DOHH2 (cell line): ENCODE measurements around the gene MECP2.

ENCODE experiments used
- H3F3A ChIP-seq: fragments of 200-600 bp; sonication (generic), shearing (Covaris generic); 2 replicates; pipeline ENCODE4 v1.6.0; 2016; ENCODE audit warnings: antibody characterized with exemption, mild to moderate bottlenecking; ENCODE audit not compliant: control insufficient read depth, insufficient read depth
- H3K27ac ChIP-seq: fragments of 200-600 bp; sonication (generic); 2 replicates; pipeline ENCODE4 v1.5.1; 2014; ENCODE audit warnings: low read depth, mild to moderate bottlenecking, low read length, moderate library complexity
- H3K27me3 ChIP-seq: fragments of 200-600 bp; sonication (generic); 2 replicates; pipeline ENCODE4 v1.6.1; 2014; ENCODE audit warnings: mild to moderate bottlenecking, low read length, mixed read lengths; ENCODE audit not compliant: control insufficient read depth
- H3K36me3 ChIP-seq: fragments of 200-600 bp; sonication (generic); 2 replicates; pipeline ENCODE4 v1.6.1; 2014; ENCODE audit warnings: mild to moderate bottlenecking, low read length, moderate library complexity, mixed read lengths; ENCODE audit not compliant: control insufficient read depth
- H3K4me1 ChIP-seq: fragments of 200-600 bp; sonication (generic); 2 replicates; pipeline ENCODE4 v1.6.1; 2014; ENCODE audit warnings: mild to moderate bottlenecking, low read length, mixed read lengths; ENCODE audit not compliant: control insufficient read depth
- H3K4me2 ChIP-seq: fragments of 200-600 bp; sonication (generic); 2 replicates; pipeline ENCODE4 v1.6.0; 2014; ENCODE audit warnings: mild to moderate bottlenecking, low read length, moderate library complexity
- H3K4me3 ChIP-seq: fragments of 200-600 bp; sonication (generic); 2 replicates; pipeline ENCODE4 v1.5.1; 2014; ENCODE audit warnings: mild to moderate bottlenecking, low read length, mixed read lengths
- H3K79me2 ChIP-seq: fragments of 200-600 bp; sonication (generic); 2 replicates; pipeline ENCODE4 v1.6.1; 2014; ENCODE audit warnings: mild to moderate bottlenecking, low read length, mixed read lengths; ENCODE audit not compliant: control insufficient read depth
- H3K9me2 ChIP-seq: fragments of 200-600 bp; sonication (generic); replicated peaks from 2 replicates; pipeline ENCODE4 v1.6.1; 2014; ENCODE audit warnings: mild to moderate bottlenecking, low read length, mixed read lengths; ENCODE audit not compliant: control insufficient read depth
- H3K9me3 ChIP-seq: fragments of 200-600 bp; sonication (generic); 2 replicates; pipeline ENCODE4 v1.6.1; 2014; ENCODE audit warnings: antibody characterized with exemption, low read length, mixed read lengths; ENCODE audit not compliant: control insufficient read depth, insufficient read depth
- H4K20me1 ChIP-seq: fragments of 200-600 bp; sonication (generic); 2 replicates; pipeline ENCODE4 v1.6.0; 2014; ENCODE audit warnings: low read depth, mild to moderate bottlenecking, antibody characterized with exemption, low read length, moderate library complexity; ENCODE audit not compliant: control insufficient read depth, insufficient read depth
- EZH2phosphoT487 ChIP-seq: fragments of 200-600 bp; sonication (generic); IDR thresholded peaks from 2 replicates; pipeline ENCODE4 v1.6.1; 2017; ENCODE audit warnings: borderline replicate concordance, mild to moderate bottlenecking, antibody characterized with exemption, low read length, moderate library complexity, mixed read lengths
- TF ChIP-seq, protein P1 (sequence below): fragments of 200-600 bp; sonication (generic); IDR thresholded peaks from one replicate; pipeline ENCODE4 v1.5.1; 2014; ENCODE audit warnings: antibody characterized with exemption, mild to moderate bottlenecking, low read depth, low read length; ENCODE audit not compliant: poor library complexity, severe bottlenecking

MECP2 gene

DNA sequence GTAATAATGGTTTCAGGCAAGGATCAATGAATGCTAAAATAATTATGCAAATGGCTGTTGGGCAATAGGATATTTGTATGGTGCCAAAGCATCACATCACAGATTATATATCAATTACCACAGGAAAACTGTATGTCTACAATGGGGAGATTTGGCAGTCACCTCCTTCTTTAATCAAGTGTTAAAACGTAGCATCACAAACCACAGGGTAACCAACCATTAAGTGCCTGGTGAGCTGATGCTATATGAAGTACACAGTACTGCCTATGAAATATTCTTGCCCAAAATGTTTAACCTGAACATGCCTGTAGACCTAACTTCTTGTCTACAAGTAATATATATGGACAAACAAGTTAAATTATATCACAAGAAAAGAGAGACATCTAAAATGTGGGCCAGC lies 25.3 kb downstream of the MECP2 start:
- no peak overlapping the region for H3K27ac ChIP-seq
- H3K9me2 ChIP-seq, result no peaks in the 10 kb centered on the region
- H3K79me2 ChIP-seq, result peaks cover 94% of the 10 kb centered on the region
- H3K27me3 ChIP-seq, result no peaks in the 10 kb centered on the region
- H3K4me3 ChIP-seq, result no peak overlapping the region
- H4K20me1 ChIP-seq, result no peaks in the 10 kb centered on the region
- no peaks in the 10 kb centered on the region for H3F3A ChIP-seq
- no peaks in the 10 kb centered on the region; the same call in 1 of the 2 replicates for H3K36me3 ChIP-seq
- TF ChIP-seq EZH2phosphoT487, result no peak
- TF ChIP-seq, protein P1, sequence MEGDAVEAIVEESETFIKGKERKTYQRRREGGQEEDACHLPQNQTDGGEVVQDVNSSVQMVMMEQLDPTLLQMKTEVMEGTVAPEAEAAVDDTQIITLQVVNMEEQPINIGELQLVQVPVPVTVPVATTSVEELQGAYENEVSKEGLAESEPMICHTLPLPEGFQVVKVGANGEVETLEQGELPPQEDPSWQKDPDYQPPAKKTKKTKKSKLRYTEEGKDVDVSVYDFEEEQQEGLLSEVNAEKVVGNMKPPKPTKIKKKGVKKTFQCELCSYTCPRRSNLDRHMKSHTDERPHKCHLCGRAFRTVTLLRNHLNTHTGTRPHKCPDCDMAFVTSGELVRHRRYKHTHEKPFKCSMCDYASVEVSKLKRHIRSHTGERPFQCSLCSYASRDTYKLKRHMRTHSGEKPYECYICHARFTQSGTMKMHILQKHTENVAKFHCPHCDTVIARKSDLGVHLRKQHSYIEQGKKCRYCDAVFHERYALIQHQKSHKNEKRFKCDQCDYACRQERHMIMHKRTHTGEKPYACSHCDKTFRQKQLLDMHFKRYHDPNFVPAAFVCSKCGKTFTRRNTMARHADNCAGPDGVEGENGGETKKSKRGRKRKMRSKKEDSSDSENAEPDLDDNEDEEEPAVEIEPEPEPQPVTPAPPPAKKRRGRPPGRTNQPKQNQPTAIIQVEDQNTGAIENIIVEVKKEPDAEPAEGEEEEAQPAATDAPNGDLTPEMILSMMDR, result no peak
- H3K4me2 ChIP-seq, result no peak overlapping the region
- peaks cover 7% of the 10 kb centered on the region; the same call in 1 of the 2 replicates for H3K4me1 ChIP-seq
- H3K9me3 ChIP-seq, result no peaks in the 10 kb centered on the region

GRCh38 chrX:154068560-154068959 lies 29.0 kb downstream of the MECP2 start:
- Histone ChIP-seq H3K9me3 (no peaks in the 10 kb centered on the region), H3K79me2 (peaks cover 91% of the 10 kb centered on the region), H3K36me3 (no peaks in the 10 kb centered on the region; the same call in 1 of the 2 replicates), H3F3A (no peaks in the 10 kb centered on the region), H3K4me2 (no peak overlapping the region), H3K27ac (no peak overlapping the region), H3K9me2 (no peaks in the 10 kb centered on the region), H3K4me1 (peaks cover 11% of the 10 kb centered on the region), H4K20me1 (no peaks in the 10 kb centered on the region), H3K27me3 (no peaks in the 10 kb centered on the region), H3K4me3 (no peak overlapping the region)
- no peak for TF ChIP-seq EZH2phosphoT487
- TF ChIP-seq, protein P1, result no peak

GRCh38 chrX:154064637-154065435 lies 32.7 kb downstream of the MECP2 start:
- Histone ChIP-seq H3K9me3 (no peaks in the 10 kb centered on the region), H3K27me3 (no peaks in the 10 kb centered on the region), H3F3A (no peaks in the 10 kb centered on the region), H3K4me1 (peaks cover 11% of the 10 kb centered on the region), H3K36me3 (peaks cover under 1% of the 10 kb centered on the region), H3K4me2 (no peak overlapping the region), H3K9me2 (no peaks in the 10 kb centered on the region), H3K27ac (no peak overlapping the region), H3K79me2 (peaks cover 88% of the 10 kb centered on the region), H4K20me1 (no peaks in the 10 kb centered on the region), H3K4me3 (no peak overlapping the region)
- TF ChIP-seq, protein P1, result no peak
- TF ChIP-seq EZH2phosphoT487, result no peak
